Prostate gland (tissue), 2 donors: ENCODE data around the gene HSPA6.
"Not testable (repeated sequence)": the region's sequence is repeated elsewhere in the genome, so short reads cannot be mapped to it uniquely, and the experiment has no call there.

Experiments
- CTCF ChIP-seq, 4 experiments: fragments of 200-600 bp in 2 of 4; fragments of 450-650 bp in 2 of 4; sonication (generic) in 2 of 4; IDR thresholded peaks; 1 replicate in 3 of 4; 2 replicates in 1 of 4; pipeline ENCODE4 v1.5.1; 2016 to 2019; ENCODE audit warnings: antibody characterized with exemption in 4 of 4, mild to moderate bottlenecking in 2 of 4, moderate library complexity in 2 of 4
- POLR2A ChIP-seq: fragments of 450-650 bp; IDR thresholded peaks from one replicate; pipeline ENCODE4 v1.6.1; 2016; ENCODE audit warnings: antibody characterized with exemption, mild to moderate bottlenecking
- POLR2AphosphoS5 ChIP-seq: sonication (generic); formaldehyde crosslinking; IDR thresholded peaks from one replicate; pipeline ENCODE4 v1.6.1; 2017; ENCODE audit warnings: antibody characterized with exemption

- TF ChIP-seq CTCF (IDR thresholded peaks at IDR 0.05), result not testable (repeated sequence)
- TF ChIP-seq POLR2A (peak; percentile 52), POLR2AphosphoS5 (peak; percentile 89)
Observed at GRCh38 chr1:161530671-161531641, 6.6 kb downstream of the HSPA6 start.
